Spleen (tissue), 7 donors: ENCODE results near the gene PPP2R2D.

ENCODE experiments used
- POLR2AphosphoS5 ChIP-seq, 3 donors: sonication (generic); formaldehyde crosslinking; IDR thresholded peaks; one replicate each; pipeline ENCODE4 v1.5.1; 2017; ENCODE audit warnings: antibody characterized with exemption in 3 of 3
- TF ChIP-seq, protein P1 (sequence below), 11 experiments: fragments of 200-600 bp in 7 of 11; fragments of 450-650 bp in 4 of 11; sonication (generic) in 4 of 11; IDR thresholded peaks in 8 of 11; conservative IDR thresholded peaks in 3 of 11; 1 replicate in 7 of 11; 2 replicates in 4 of 11; pipeline versions ENCODE4 v1.4.0 to v1.8.0; 2016 to 2021; ENCODE audit warnings: antibody characterized with exemption in 11 of 11, inconsistent platforms in 4 of 11, mild to moderate bottlenecking in 1 of 11
- donor health status: DM: no; HTN: no; CAD: no; lungs with moderate emphysema.
- donor health status: DM: no; HTN: no; CAD: no.
- donor health status: DM: no; HTN: no; CAD: no.

- TF ChIP-seq, protein P1, sequence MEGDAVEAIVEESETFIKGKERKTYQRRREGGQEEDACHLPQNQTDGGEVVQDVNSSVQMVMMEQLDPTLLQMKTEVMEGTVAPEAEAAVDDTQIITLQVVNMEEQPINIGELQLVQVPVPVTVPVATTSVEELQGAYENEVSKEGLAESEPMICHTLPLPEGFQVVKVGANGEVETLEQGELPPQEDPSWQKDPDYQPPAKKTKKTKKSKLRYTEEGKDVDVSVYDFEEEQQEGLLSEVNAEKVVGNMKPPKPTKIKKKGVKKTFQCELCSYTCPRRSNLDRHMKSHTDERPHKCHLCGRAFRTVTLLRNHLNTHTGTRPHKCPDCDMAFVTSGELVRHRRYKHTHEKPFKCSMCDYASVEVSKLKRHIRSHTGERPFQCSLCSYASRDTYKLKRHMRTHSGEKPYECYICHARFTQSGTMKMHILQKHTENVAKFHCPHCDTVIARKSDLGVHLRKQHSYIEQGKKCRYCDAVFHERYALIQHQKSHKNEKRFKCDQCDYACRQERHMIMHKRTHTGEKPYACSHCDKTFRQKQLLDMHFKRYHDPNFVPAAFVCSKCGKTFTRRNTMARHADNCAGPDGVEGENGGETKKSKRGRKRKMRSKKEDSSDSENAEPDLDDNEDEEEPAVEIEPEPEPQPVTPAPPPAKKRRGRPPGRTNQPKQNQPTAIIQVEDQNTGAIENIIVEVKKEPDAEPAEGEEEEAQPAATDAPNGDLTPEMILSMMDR (IDR thresholded peaks at IDR 0.05 in 8 of 11, conservative IDR thresholded peaks at IDR 0.05 in 3 of 11) = no peak
- no peak for TF ChIP-seq POLR2AphosphoS5 (IDR thresholded peaks at IDR 0.05)
Measured at GRCh38 chr10:131860806-131861440, 39.9 kb upstream of the PPP2R2D start.
